HCT116 (cell line): ENCODE results near the gene FUOM. TPM values are rescaled to one million over a fixed set of nuclear protein-coding genes. Genes with fewer than 3 reads are reported as not detected.

Source experiments
- ATAC-seq: fragments of 200-7000 bp; cut with Tn5 transposase; 2 replicates; pipeline ENCODE4 v1.9.1; 2020; ENCODE audit warnings: mild to moderate bottlenecking, moderate library complexity
- BruUV-seq: library from RNA; stranded (reverse); fragments of 400-500 nt; replicated peaks from 2 replicates; lab custom pipeline; 2021; lab: Mats Ljungman, UMichigan
- CTCF ChIA-PET: fragments of 300-600 bp; sonication (Branson Sonifier 250); formaldehyde crosslinking; loops from one replicate; lab custom pipeline; 2021; ENCODE audit warnings: antibody characterized with exemption; lab: Charles Lee
- POLR2A ChIA-PET: fragments of 300-600, 350-600 bp; sonication (Branson Sonifier 250); formaldehyde crosslinking; loops from one replicate; lab custom pipeline; 2021; ENCODE audit warnings: antibody characterized with exemption; lab: Charles Lee
- RAD21 ChIA-PET, 2 experiments: fragments of 300-600 bp; sonication (Branson Sonifier 250); formaldehyde crosslinking; loops; one replicate each; lab custom pipeline; 2023; ENCODE audit warnings: low total read pairs in 2 of 2; ENCODE audit not compliant: uncharacterized antibody in 2 of 2, unreplicated experiment in 2 of 2, low non-redundant PET in 1 of 2; lab: Charles Lee
- DNase-seq: peaks from one replicate; pipeline ENCODE4 v3.0.0-alpha.2; 2010; ENCODE audit warnings: low read depth, low spot score
- H2AFZ ChIP-seq: fragments of 200-600 bp; shearing (Covaris generic), sonication (generic); 2 replicates; pipeline ENCODE4 v1.6.1; 2017; ENCODE audit warnings: low read depth, mixed run types, mixed read lengths, antibody characterized with exemption, low read length; ENCODE audit not compliant: poor library complexity, severe bottlenecking
- H3K27ac ChIP-seq: 2 replicates; pipeline ENCODE4 v1.5.1; 2012; ENCODE audit warnings: low read depth, low read length
- H3K27me3 ChIP-seq: fragments of 200-600 bp; sonication (generic); 2 replicates; pipeline ENCODE4 v1.6.1; 2016; ENCODE audit warnings: mixed run types, low read length, mixed read lengths; ENCODE audit not compliant: insufficient read depth
- H3K36me3 ChIP-seq, 2 experiments: fragments of 200-500 bp in 1 of 2; fragments of 200-600 bp in 1 of 2; sonication (Bioruptor generic) in 1 of 2; sonication (generic) in 1 of 2; 2 replicates each; pipeline versions ENCODE4 v1.5.1 to v1.6.1; 2014 to 2016; ENCODE audit warnings: low read length in 2 of 2, inconsistent platforms in 1 of 2, mixed read lengths in 1 of 2, mixed run types in 1 of 2; ENCODE audit not compliant: insufficient read depth in 2 of 2, control insufficient read depth in 1 of 2
- H3K4me1 ChIP-seq, 2 experiments: fragments of 200-600 bp in 1 of 2; sonication (generic) in 1 of 2; 2 replicates each; pipeline versions ENCODE4 v1.5.1 to v1.6.1; 2012 to 2017; ENCODE audit warnings: low read length in 2 of 2, inconsistent platforms in 1 of 2, mild to moderate bottlenecking in 1 of 2, mixed read lengths in 1 of 2, mixed run types in 1 of 2, moderate library complexity in 1 of 2; ENCODE audit not compliant: insufficient read depth in 2 of 2, control insufficient read depth in 1 of 2
- H3K4me2 ChIP-seq: fragments of 200-600 bp; sonication (generic); 2 replicates; pipeline ENCODE4 v1.6.1; 2017; ENCODE audit warnings: mixed run types, low read length, mixed read lengths
- H3K4me3 ChIP-seq, 2 experiments: fragments of 200-600 bp in 1 of 2; sonication (generic) in 1 of 2; replicated peaks in 1 of 2; 2 replicates each; pipeline ENCODE4 v1.5.1; 2011 to 2016; ENCODE audit warnings: low read length in 2 of 2, control low read depth in 1 of 2, low read depth in 1 of 2, mild to moderate bottlenecking in 1 of 2, mixed read lengths in 1 of 2, mixed run types in 1 of 2
- H3K79me2 ChIP-seq: fragments of 200-600 bp; sonication (generic); 2 replicates; pipeline ENCODE4 v1.6.1; 2017; ENCODE audit warnings: mild to moderate bottlenecking, mixed run types, low read length, moderate library complexity, mixed read lengths; ENCODE audit not compliant: insufficient read depth
- H3K9ac ChIP-seq: fragments of 200-600 bp; sonication (generic); 2 replicates; pipeline ENCODE4 v1.6.1; 2016; ENCODE audit warnings: low read length, mixed read lengths
- H3K9me2 ChIP-seq: fragments of 200-600 bp; sonication (generic), shearing (Covaris generic); 2 replicates; pipeline ENCODE4 v1.6.1; 2017; ENCODE audit warnings: mixed run types, mild to moderate bottlenecking, moderate library complexity; ENCODE audit not compliant: insufficient read depth
- H3K9me3 ChIP-seq, 2 experiments: fragments of 200-500 bp in 1 of 2; fragments of 200-600 bp in 1 of 2; sonication (Bioruptor generic) in 1 of 2; sonication (generic) in 1 of 2; 2 replicates each; pipeline ENCODE4 v1.6.1; 2014 to 2017; ENCODE audit warnings: low read length in 2 of 2, mixed read lengths in 2 of 2, inconsistent platforms in 1 of 2, low read depth in 1 of 2, mild to moderate bottlenecking in 1 of 2, mixed run types in 1 of 2, moderate library complexity in 1 of 2; ENCODE audit not compliant: control insufficient read depth in 1 of 2, insufficient read depth in 1 of 2
- H4K20me1 ChIP-seq: fragments of 200-600 bp; sonication (generic), shearing (Covaris generic); 2 replicates; pipeline ENCODE4 v1.6.1; 2017; ENCODE audit warnings: mixed run types, mild to moderate bottlenecking, moderate library complexity; ENCODE audit not compliant: insufficient read depth
- CBX3 ChIP-seq: IDR thresholded peaks from 2 replicates; pipeline ENCODE4 v1.6.1; 2012; ENCODE audit warnings: low read depth
- CEBPB ChIP-seq: IDR thresholded peaks from 2 replicates; pipeline ENCODE4 v1.6.1; 2012; ENCODE audit warnings: low read depth
- EGR1 ChIP-seq: IDR thresholded peaks from 2 replicates; pipeline ENCODE4 v1.6.1; 2012; ENCODE audit warnings: low read depth
- ELF1 ChIP-seq: IDR thresholded peaks from 2 replicates; pipeline ENCODE4 v1.6.1; 2012; ENCODE audit warnings: low read depth, borderline replicate concordance
- EZH2phosphoT487 ChIP-seq: fragments of 200-600 bp; IDR thresholded peaks from 2 replicates; pipeline ENCODE4 v1.6.1; 2018; ENCODE audit warnings: antibody characterized with exemption, borderline replicate concordance
- POLR2AphosphoS5 ChIP-seq: IDR thresholded peaks from 2 replicates; pipeline ENCODE4 v1.6.1; 2011; ENCODE audit warnings: mild to moderate bottlenecking, low read depth, low read length, moderate library complexity
- SIN3A ChIP-seq: IDR thresholded peaks from 2 replicates; pipeline ENCODE4 v1.6.1; 2012; ENCODE audit warnings: low read depth
- SRF ChIP-seq: IDR thresholded peaks from 2 replicates; pipeline ENCODE4 v1.6.1; 2012; ENCODE audit warnings: low read depth
- YY1 ChIP-seq: IDR thresholded peaks from 2 replicates; pipeline ENCODE4 v1.6.1; 2011; ENCODE audit warnings: low read length, low read depth, moderate library complexity, mild to moderate bottlenecking; ENCODE audit not compliant: insufficient replicate concordance; ENCODE audit errors: extremely low read depth
- ZFX ChIP-seq: fragments of 450-650 bp; IDR thresholded peaks from 2 replicates; pipeline ENCODE4 v1.6.1; 2017
- ZNF274 ChIP-seq: fragments of 200-500 bp; sonication (Bioruptor generic); IDR thresholded peaks from 2 replicates; pipeline ENCODE4 v1.6.1; 2014; ENCODE audit warnings: mild to moderate bottlenecking, low read depth, low read length, inconsistent platforms
- intact Hi-C: fragments of 100-400 bp; cut with micrococcal nuclease; formaldehyde crosslinking; loops from 2 replicates; pipeline ENCODE4 v1.10.0; 2022
- total RNA-seq: library from RNA; stranded (reverse); gene quantifications from one replicate; pipeline ENCODE4 v1.2.1, GENCODE V29; 2021; ENCODE audit not compliant: unreplicated experiment
- TF ChIP-seq, protein P1 (sequence below): IDR thresholded peaks from 2 replicates; pipeline ENCODE4 v1.6.1; 2012
- TF ChIP-seq, protein P2 (sequence below): IDR thresholded peaks from 2 replicates; pipeline ENCODE4 v1.6.1; 2011; ENCODE audit warnings: mild to moderate bottlenecking, low read length, moderate library complexity; ENCODE audit not compliant: insufficient replicate concordance; ENCODE audit errors: extremely low read depth
- TF ChIP-seq, protein P3 (sequence below), 3 experiments: fragments of 200-600 bp in 1 of 3; sonication (generic) in 1 of 3; IDR thresholded peaks in 2 of 3; conservative IDR thresholded peaks in 1 of 3; 2 replicates each; pipeline ENCODE4 v1.5.1; 2012 to 2017; ENCODE audit warnings: low read depth in 2 of 3, low read length in 2 of 3, antibody characterized with exemption in 1 of 3, borderline replicate concordance in 1 of 3, control low read depth in 1 of 3, mild to moderate bottlenecking in 1 of 3, mixed read lengths in 1 of 3, mixed run types in 1 of 3, moderate library complexity in 1 of 3; ENCODE audit not compliant: insufficient read depth in 1 of 3

Gene FUOM
- total RNA-seq, 1 experiment from 2014 or later, result 21.5 TPM

DNA sequence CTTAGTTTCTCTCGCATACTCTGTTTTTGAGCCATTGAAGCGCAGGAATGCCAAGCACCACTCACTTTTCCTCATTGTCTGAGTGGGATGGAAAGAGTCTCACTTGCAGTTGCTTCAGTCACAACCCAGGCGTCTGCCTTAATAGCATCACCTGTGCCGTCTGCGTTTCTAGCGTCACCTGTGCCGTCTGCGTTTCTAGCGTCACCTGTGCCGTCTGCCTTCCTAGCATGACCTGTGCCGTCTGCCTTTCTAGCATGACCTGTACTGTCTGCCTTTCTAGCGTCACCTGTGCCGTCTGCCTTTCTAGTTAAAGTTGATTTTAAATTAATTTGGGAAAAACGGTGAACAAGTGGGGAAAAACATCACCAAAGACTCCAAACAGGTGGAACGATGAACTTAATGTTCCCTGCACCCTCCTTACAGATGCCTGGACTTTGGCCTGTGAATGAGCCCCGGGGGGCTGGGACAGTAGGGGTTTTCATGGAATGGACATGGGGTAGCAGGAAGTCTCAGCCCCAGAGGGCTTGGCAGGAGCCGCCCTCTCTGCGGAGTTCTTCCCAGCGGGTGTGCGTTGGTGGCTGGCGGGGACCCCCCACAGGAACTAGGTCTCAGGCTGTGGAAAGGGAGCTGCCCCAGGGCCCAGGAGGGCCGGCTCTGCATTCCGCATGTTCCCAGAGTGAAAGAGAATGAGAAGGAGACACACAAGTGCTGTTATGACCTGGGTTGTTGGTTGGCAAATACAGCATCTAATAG is 45.6 kb downstream of the FUOM start:
- no peak overlapping the region for H3K9ac ChIP-seq
- no peak overlapping the region for H3K4me2 ChIP-seq
- ATAC-seq (no peak), DNase-seq (no peak)
- H3K4me3 ChIP-seq, result no peak overlapping the region
- H3K27me3 ChIP-seq, result no peaks in the 10 kb centered on the region
- ChIA-PET CTCF (no interaction called here), POLR2A (no interaction called here), RAD21 (no interaction called here)
- H2AFZ ChIP-seq, result no peak overlapping the region
- H4K20me1 ChIP-seq, result no peaks in the 10 kb centered on the region
- no peak for TF ChIP-seq CEBPB
- TF ChIP-seq, protein P1, sequence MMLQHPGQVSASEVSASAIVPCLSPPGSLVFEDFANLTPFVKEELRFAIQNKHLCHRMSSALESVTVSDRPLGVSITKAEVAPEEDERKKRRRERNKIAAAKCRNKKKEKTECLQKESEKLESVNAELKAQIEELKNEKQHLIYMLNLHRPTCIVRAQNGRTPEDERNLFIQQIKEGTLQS, result no peak
- TF ChIP-seq, protein P2, sequence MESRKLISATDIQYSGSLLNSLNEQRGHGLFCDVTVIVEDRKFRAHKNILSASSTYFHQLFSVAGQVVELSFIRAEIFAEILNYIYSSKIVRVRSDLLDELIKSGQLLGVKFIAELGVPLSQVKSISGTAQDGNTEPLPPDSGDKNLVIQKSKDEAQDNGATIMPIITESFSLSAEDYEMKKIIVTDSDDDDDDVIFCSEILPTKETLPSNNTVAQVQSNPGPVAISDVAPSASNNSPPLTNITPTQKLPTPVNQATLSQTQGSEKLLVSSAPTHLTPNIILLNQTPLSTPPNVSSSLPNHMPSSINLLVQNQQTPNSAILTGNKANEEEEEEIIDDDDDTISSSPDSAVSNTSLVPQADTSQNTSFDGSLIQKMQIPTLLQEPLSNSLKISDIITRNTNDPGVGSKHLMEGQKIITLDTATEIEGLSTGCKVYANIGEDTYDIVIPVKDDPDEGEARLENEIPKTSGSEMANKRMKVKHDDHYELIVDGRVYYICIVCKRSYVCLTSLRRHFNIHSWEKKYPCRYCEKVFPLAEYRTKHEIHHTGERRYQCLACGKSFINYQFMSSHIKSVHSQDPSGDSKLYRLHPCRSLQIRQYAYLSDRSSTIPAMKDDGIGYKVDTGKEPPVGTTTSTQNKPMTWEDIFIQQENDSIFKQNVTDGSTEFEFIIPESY, result no peak
- no peak for TF ChIP-seq CBX3
- TF ChIP-seq ZNF274, result no peak
- no peak for TF ChIP-seq EGR1
- no peak for TF ChIP-seq POLR2AphosphoS5
- no peak for TF ChIP-seq ELF1
- no peak for TF ChIP-seq SIN3A
- TF ChIP-seq ZFX, result no peak
- TF ChIP-seq SRF, result no peak
- TF ChIP-seq, protein P3, sequence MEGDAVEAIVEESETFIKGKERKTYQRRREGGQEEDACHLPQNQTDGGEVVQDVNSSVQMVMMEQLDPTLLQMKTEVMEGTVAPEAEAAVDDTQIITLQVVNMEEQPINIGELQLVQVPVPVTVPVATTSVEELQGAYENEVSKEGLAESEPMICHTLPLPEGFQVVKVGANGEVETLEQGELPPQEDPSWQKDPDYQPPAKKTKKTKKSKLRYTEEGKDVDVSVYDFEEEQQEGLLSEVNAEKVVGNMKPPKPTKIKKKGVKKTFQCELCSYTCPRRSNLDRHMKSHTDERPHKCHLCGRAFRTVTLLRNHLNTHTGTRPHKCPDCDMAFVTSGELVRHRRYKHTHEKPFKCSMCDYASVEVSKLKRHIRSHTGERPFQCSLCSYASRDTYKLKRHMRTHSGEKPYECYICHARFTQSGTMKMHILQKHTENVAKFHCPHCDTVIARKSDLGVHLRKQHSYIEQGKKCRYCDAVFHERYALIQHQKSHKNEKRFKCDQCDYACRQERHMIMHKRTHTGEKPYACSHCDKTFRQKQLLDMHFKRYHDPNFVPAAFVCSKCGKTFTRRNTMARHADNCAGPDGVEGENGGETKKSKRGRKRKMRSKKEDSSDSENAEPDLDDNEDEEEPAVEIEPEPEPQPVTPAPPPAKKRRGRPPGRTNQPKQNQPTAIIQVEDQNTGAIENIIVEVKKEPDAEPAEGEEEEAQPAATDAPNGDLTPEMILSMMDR (IDR thresholded peaks at IDR 0.05 in 2 of 3, conservative IDR thresholded peaks at IDR 0.05 in 1 of 3; ENCODE audit: borderline replicate concordance in 1 of 3, insufficient read depth in 1 of 3, low read depth in 2 of 3, low read length in 2 of 3), result no peak
- TF ChIP-seq YY1, result no peak
- TF ChIP-seq EZH2phosphoT487, result no peak
- H3K79me2 ChIP-seq, result peaks cover 12% of the 10 kb centered on the region
- H3K36me3 ChIP-seq, result peaks cover 0 to 3% of the 10 kb centered on the region in 2 experiments; a peak in 1 of 4 replicates
- H3K9me3 ChIP-seq, result no peaks in the 10 kb centered on the region
- no TSS peak for BruUV-seq
- H3K4me1 ChIP-seq, result peaks cover under 1 to 12% of the 10 kb centered on the region in 2 experiments; a peak in 2 of 4 replicates
- no peaks in the 10 kb centered on the region for H3K9me2 ChIP-seq
- intact Hi-C loops, result no loop called here
- H3K27ac ChIP-seq, result no peak overlapping the region
